ENCODE data around the gene DGKH. TPM values are rescaled to one million over a fixed set of nuclear protein-coding genes. Genes with fewer than 3 reads are reported as not detected.

The DGKH gene
- total and polyA plus RNA-seq, 2 of the 13 experiments (the other 11 are each of a cell fraction or from before 2014, with no cell fraction given): 0.01 to 0.13 TPM

DNA sequence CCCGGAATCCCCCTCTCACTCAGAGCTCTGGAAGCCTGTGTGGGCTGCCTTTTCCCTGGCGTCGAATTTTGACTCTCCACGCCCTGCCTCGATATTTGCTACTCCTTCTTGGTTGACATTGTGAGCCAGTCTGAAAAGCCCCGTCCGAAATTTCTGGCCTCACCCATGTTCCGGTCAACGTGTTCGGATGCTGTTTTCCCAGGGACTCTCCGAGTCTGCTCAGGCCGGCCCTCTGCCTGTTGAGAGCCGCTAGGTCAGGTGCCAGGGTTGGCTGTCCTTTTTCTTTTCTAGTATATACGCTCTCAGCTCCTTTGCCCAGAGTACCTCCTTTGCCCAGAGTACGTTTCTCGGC lies 6.8 kb upstream of the DGKH start (continued):
- TF ChIP-seq, protein P1, sequence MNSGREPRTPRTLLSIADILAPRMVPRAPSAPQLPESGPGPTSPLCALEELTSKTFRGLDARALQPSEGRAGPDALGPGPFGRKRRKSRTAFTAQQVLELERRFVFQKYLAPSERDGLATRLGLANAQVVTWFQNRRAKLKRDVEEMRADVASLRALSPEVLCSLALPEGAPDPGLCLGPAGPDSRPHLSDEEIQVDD (CRISPR knock-in tag; IDR thresholded peaks at IDR 0.05; ENCODE audit: borderline replicate concordance): no peak

DNA sequence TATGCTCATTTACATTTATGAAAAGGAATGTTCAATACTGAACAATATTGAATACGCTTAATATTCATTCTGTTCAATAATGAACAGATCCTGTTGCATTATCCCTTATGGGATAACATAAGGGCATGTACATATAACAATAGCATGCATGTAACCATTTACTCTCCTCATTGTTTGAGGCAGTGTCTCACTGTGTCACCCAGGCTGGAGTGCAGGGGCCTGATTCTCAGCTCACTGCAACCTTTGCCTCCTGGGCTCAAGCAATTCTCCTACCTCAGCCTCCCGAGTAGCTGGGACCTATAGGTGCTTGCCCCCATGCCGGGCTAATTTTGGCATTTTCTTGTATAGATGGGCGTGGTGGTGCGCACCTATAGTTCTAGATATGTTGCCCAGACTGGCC lies 4.8 kb upstream of the DGKH start:
- Histone ChIP-seq H3K4me3 (replicated peaks in 1 of 3; ENCODE audit: insufficient read depth in 1 of 3, low read depth in 2 of 3, low read length in 3 of 3) (no peak overlapping the region), H3K27ac (ENCODE audit: extremely low read length, insufficient read depth, low read length) (no peak overlapping the region), H3K4me2 (ENCODE audit: low read depth, low read length) (no peak overlapping the region), H3K79me2 (ENCODE audit: insufficient read depth, low read length) (no peaks in the 10 kb centered on the region), H4K20me1 (ENCODE audit: insufficient read depth, low read length) (no peaks in the 10 kb centered on the region), H2AFZ (ENCODE audit: low read length) (no peak overlapping the region), H3K36me3 (replicated peaks in 1 of 2; ENCODE audit: control insufficient read depth in 1 of 2, insufficient read depth in 2 of 2, low read length in 2 of 2) (no peaks in the 10 kb centered on the region), H3K9me3 (ENCODE audit: low read length) (no peaks in the 10 kb centered on the region), H3K27me3 (ENCODE audit: control insufficient read depth in 1 of 2, insufficient read depth in 2 of 2, low read length in 2 of 2) (peaks cover 11 to 42% of the 10 kb centered on the region in 2 experiments), H3K9ac (ENCODE audit: insufficient read depth, low read depth, low read length) (no peak overlapping the region), H3K4me1 (ENCODE audit: insufficient read depth, low read length) (peaks cover 19% of the 10 kb centered on the region)
- no peak for ATAC-seq
- no TSS peak for BruUV-seq (replicated peaks)
- FAIRE-seq: no peak
- intact Hi-C loops (cut with micrococcal nuclease; ENCODE audit: unreplicated experiment): loop anchor here (5.0 kb wide), 1 partner anchor 376 kb away; no protein-coding TSS in a partner anchor
- ChIA-PET POLR2A (no interaction called here), CTCF (ENCODE audit: low intra/inter-chr PET ratio, low total read pairs) (no interaction called here)
- in situ Hi-C loops (cut with HindIII; ENCODE audit: extremely low pct_ligation_motif_present, low pct_unique_long_range_greater_than_20kb): no loop called here
- WGBS (ENCODE audit: low lambda C conversion rate): 55% methylated on average over 5 of the region's 5 CpGs
- DNase-seq (ENCODE audit: low spot score): no peak
- TF ChIP-seq, protein P2, sequence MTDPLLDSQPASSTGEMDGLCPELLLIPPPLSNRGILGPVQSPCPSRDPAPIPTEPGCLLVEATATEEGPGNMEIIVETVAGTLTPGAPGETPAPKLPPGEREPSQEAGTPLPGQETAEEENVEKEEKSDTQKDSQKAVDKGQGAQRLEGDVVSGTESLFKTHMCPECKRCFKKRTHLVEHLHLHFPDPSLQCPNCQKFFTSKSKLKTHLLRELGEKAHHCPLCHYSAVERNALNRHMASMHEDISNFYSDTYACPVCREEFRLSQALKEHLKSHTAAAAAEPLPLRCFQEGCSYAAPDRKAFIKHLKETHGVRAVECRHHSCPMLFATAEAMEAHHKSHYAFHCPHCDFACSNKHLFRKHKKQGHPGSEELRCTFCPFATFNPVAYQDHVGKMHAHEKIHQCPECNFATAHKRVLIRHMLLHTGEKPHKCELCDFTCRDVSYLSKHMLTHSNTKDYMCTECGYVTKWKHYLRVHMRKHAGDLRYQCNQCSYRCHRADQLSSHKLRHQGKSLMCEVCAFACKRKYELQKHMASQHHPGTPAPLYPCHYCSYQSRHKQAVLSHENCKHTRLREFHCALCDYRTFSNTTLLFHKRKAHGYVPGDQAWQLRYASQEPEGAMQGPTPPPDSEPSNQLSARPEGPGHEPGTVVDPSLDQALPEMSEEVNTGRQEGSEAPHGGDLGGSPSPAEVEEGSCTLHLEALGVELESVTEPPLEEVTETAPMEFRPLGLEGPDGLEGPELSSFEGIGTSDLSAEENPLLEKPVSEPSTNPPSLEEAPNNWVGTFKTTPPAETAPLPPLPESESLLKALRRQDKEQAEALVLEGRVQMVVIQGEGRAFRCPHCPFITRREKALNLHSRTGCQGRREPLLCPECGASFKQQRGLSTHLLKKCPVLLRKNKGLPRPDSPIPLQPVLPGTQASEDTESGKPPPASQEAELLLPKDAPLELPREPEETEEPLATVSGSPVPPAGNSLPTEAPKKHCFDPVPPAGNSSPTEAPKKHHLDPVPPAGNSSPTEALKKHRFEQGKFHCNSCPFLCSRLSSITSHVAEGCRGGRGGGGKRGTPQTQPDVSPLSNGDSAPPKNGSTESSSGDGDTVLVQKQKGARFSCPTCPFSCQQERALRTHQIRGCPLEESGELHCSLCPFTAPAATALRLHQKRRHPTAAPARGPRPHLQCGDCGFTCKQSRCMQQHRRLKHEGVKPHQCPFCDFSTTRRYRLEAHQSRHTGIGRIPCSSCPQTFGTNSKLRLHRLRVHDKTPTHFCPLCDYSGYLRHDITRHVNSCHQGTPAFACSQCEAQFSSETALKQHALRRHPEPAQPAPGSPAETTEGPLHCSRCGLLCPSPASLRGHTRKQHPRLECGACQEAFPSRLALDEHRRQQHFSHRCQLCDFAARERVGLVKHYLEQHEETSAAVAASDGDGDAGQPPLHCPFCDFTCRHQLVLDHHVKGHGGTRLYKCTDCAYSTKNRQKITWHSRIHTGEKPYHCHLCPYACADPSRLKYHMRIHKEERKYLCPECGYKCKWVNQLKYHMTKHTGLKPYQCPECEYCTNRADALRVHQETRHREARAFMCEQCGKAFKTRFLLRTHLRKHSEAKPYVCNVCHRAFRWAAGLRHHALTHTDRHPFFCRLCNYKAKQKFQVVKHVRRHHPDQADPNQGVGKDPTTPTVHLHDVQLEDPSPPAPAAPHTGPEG (CRISPR knock-in tag; IDR thresholded peaks at IDR 0.05): no peak
- TF ChIP-seq, protein P3, sequence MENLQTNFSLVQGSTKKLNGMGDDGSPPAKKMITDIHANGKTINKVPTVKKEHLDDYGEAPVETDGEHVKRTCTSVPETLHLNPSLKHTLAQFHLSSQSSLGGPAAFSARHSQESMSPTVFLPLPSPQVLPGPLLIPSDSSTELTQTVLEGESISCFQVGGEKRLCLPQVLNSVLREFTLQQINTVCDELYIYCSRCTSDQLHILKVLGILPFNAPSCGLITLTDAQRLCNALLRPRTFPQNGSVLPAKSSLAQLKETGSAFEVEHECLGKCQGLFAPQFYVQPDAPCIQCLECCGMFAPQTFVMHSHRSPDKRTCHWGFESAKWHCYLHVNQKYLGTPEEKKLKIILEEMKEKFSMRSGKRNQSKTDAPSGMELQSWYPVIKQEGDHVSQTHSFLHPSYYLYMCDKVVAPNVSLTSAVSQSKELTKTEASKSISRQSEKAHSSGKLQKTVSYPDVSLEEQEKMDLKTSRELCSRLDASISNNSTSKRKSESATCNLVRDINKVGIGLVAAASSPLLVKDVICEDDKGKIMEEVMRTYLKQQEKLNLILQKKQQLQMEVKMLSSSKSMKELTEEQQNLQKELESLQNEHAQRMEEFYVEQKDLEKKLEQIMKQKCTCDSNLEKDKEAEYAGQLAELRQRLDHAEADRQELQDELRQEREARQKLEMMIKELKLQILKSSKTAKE (CRISPR knock-in tag; IDR thresholded peaks at IDR 0.05; ENCODE audit: borderline replicate concordance): no peak
- no peak for TF ChIP-seq ZNF605 (CRISPR knock-in tag; IDR thresholded peaks at IDR 0.05)
- TF ChIP-seq ZNF510 (CRISPR knock-in tag; IDR thresholded peaks at IDR 0.05; ENCODE audit: low read depth): no peak
- no peak for TF ChIP-seq TAF15 (IDR thresholded peaks at IDR 0.05; ENCODE audit: low read depth, low read length, poor library complexity, severe bottlenecking)
- TF ChIP-seq, protein P4, sequence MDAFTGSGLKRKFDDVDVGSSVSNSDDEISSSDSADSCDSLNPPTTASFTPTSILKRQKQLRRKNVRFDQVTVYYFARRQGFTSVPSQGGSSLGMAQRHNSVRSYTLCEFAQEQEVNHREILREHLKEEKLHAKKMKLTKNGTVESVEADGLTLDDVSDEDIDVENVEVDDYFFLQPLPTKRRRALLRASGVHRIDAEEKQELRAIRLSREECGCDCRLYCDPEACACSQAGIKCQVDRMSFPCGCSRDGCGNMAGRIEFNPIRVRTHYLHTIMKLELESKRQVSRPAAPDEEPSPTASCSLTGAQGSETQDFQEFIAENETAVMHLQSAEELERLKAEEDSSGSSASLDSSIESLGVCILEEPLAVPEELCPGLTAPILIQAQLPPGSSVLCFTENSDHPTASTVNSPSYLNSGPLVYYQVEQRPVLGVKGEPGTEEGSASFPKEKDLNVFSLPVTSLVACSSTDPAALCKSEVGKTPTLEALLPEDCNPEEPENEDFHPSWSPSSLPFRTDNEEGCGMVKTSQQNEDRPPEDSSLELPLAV (CRISPR knock-in tag; conservative IDR thresholded peaks at IDR 0.05; ENCODE audit: low read depth): no peak
- no peak for TF ChIP-seq ZNF501 (CRISPR knock-in tag; IDR thresholded peaks at IDR 0.05)
- TF ChIP-seq, protein P5, sequence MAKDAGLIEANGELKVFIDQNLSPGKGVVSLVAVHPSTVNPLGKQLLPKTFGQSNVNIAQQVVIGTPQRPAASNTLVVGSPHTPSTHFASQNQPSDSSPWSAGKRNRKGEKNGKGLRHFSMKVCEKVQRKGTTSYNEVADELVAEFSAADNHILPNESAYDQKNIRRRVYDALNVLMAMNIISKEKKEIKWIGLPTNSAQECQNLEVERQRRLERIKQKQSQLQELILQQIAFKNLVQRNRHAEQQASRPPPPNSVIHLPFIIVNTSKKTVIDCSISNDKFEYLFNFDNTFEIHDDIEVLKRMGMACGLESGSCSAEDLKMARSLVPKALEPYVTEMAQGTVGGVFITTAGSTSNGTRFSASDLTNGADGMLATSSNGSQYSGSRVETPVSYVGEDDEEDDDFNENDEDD (CRISPR knock-in tag; IDR thresholded peaks at IDR 0.05; ENCODE audit: borderline replicate concordance): no peak
- TF ChIP-seq, protein P6, sequence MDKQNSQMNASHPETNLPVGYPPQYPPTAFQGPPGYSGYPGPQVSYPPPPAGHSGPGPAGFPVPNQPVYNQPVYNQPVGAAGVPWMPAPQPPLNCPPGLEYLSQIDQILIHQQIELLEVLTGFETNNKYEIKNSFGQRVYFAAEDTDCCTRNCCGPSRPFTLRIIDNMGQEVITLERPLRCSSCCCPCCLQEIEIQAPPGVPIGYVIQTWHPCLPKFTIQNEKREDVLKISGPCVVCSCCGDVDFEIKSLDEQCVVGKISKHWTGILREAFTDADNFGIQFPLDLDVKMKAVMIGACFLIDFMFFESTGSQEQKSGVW (CRISPR knock-in tag; IDR thresholded peaks at IDR 0.05; ENCODE audit: borderline replicate concordance): no peak
